ENCODE data around the gene GSK3A.
A peak's percentile ranks its signal among the peaks of the same experiment; 100 is the strongest.

DNA sequence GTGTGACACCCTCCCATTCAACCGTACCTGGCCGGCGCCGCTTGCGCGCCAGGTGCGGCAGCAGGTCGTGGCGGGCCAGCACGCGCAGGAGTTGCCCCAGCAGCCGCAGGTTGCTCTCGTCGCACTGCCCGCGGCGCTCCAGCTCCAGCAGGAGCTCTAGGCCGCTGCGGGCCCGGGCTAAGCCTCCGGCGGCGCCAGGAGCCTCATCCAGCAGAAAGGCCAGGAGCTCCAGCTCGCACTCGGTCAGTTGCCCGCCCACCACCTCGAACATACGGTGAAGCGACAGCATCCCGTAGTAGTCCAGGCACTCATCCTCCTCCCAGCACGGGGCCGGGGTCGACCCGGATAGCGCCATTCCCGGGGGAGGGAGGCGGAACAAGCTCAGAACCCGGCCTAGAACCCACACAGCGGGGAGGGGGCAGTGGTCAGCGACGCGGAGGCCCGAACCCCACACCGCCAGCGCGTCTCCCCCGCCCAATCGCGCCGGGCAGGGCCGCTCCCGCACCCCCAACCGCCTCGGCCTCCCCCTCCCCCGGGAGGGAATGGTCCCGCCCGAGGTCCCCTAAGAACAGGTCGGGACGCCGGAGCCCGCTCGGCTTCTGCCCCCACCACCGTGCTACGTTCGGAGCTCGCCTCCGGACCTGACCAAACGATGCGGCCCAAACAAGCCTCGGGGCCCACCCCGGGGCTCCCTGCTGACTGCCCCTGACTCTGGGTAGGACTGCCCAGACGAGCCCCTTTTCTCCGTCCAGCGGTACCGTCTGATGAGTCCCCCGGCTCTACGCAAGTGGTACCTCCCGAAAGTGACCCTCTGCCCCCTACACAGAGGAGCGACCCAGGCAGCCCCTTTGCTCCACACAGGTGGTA lies 25.5 kb downstream of the GSK3A start:
- TF ChIP-seq FOXK2 (IDR thresholded peaks at IDR 0.05) (no peak), SP1 (IDR thresholded peaks at IDR 0.05) (no peak), FOXM1 (IDR thresholded peaks at IDR 0.05; ENCODE audit: borderline replicate concordance) (no peak), BHLHE40 (IDR thresholded peaks at IDR 0.05; ENCODE audit: borderline replicate concordance) (peak; percentile 65; the same call in 1 of the 2 replicates), ARNT (IDR thresholded peaks at IDR 0.05) (no peak), ZNF384 (IDR thresholded peaks at IDR 0.05) (no peak), ELF4 (IDR thresholded peaks at IDR 0.05) (no peak)
- TF ChIP-seq, protein P1, sequence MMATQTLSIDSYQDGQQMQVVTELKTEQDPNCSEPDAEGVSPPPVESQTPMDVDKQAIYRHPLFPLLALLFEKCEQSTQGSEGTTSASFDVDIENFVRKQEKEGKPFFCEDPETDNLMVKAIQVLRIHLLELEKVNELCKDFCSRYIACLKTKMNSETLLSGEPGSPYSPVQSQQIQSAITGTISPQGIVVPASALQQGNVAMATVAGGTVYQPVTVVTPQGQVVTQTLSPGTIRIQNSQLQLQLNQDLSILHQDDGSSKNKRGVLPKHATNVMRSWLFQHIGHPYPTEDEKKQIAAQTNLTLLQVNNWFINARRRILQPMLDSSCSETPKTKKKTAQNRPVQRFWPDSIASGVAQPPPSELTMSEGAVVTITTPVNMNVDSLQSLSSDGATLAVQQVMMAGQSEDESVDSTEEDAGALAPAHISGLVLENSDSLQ (IDR thresholded peaks at IDR 0.05) = no peak
